ACC112 (cell line): ENCODE results near the gene AGPAT3.

Experiments used
- H2AFZ ChIP-seq: fragments of 200-600 bp; sonication (generic); one replicate; pipeline ENCODE4 v1.6.0; 2017; ENCODE audit warnings: antibody characterized with exemption, low read length; ENCODE audit not compliant: unreplicated experiment
- H3K27ac ChIP-seq: fragments of 200-600 bp; sonication (generic); 2 replicates; pipeline ENCODE4 v1.5.1; 2014; ENCODE audit warnings: low read depth, mild to moderate bottlenecking, antibody characterized with exemption, low read length, moderate library complexity
- H3K27me3 ChIP-seq: fragments of 200-600 bp; sonication (generic); 2 replicates; pipeline ENCODE4 v1.6.1; 2014; ENCODE audit warnings: mild to moderate bottlenecking, antibody characterized with exemption, low read length, moderate library complexity, mixed read lengths; ENCODE audit not compliant: insufficient read depth
- H3K36me3 ChIP-seq: fragments of 200-600 bp; sonication (generic); 2 replicates; pipeline ENCODE4 v1.6.1; 2016; ENCODE audit warnings: mild to moderate bottlenecking, antibody characterized with exemption, low read length, moderate library complexity, mixed read lengths; ENCODE audit not compliant: insufficient read depth
- H3K4me1 ChIP-seq: fragments of 200-600 bp; sonication (generic); one replicate; pipeline ENCODE4 v1.6.1; 2016; ENCODE audit warnings: low read length, mixed read lengths; ENCODE audit not compliant: insufficient read depth, unreplicated experiment, control insufficient read depth
- H3K4me3 ChIP-seq: fragments of 200-600 bp; sonication (generic); 2 replicates; pipeline ENCODE4 v1.5.1; 2014; ENCODE audit warnings: mild to moderate bottlenecking, low read depth, low read length
- H3K79me2 ChIP-seq: fragments of 200-600 bp; sonication (generic); one replicate; pipeline ENCODE4 v1.6.0; 2016; ENCODE audit warnings: low read length; ENCODE audit not compliant: control insufficient read depth, unreplicated experiment, insufficient read depth

The AGPAT3 gene

GRCh38 chr21:44012474-44013379 lies 147.7 kb downstream of the AGPAT3 start:
- Histone ChIP-seq H2AFZ (peak overlapping the region; percentile 76), H3K4me3 (peak overlapping the region; percentile 97), H3K4me1 (peaks cover 30% of the 10 kb centered on the region), H3K27ac (peak overlapping the region; percentile 70), H3K27me3 (no peaks in the 10 kb centered on the region), H3K36me3 (no peaks in the 10 kb centered on the region), H3K79me2 (peaks cover 66% of the 10 kb centered on the region)

- Histone ChIP-seq H3K79me2 (peaks cover 74% of the 10 kb centered on the region), H3K4me1 (peaks cover 28% of the 10 kb centered on the region), H3K4me3 (peak overlapping the region; percentile 97), H3K27ac (peak overlapping the region; percentile 70; the same call in 1 of the 2 replicates), H3K36me3 (no peaks in the 10 kb centered on the region), H3K27me3 (no peaks in the 10 kb centered on the region), H2AFZ (no peak overlapping the region)
Measured at GRCh38 chr21:44013380-44014088, 148.5 kb downstream of the AGPAT3 start.

- H3K27me3 ChIP-seq = no peaks in the 10 kb centered on the region
- peaks cover 22% of the 10 kb centered on the region for H3K4me1 ChIP-seq
- no peak overlapping the region for H3K27ac ChIP-seq
Measured at GRCh38 chr21:44017601-44018000, 152.6 kb downstream of the AGPAT3 start.

GRCh38 chr21:44018127-44018526 lies 153.1 kb downstream of the AGPAT3 start:
- Histone ChIP-seq H2AFZ (no peak overlapping the region), H3K36me3 (no peaks in the 10 kb centered on the region), H3K27me3 (no peaks in the 10 kb centered on the region), H3K27ac (no peak overlapping the region), H3K79me2 (peaks cover 90% of the 10 kb centered on the region), H3K4me3 (no peak overlapping the region), H3K4me1 (peaks cover 22% of the 10 kb centered on the region)

More at GRCh38 chr21:44017601-44018000, 152.6 kb downstream of the AGPAT3 start:
- Histone ChIP-seq H2AFZ (no peak overlapping the region), H3K4me3 (no peak overlapping the region), H3K36me3 (no peaks in the 10 kb centered on the region), H3K79me2 (peaks cover 90% of the 10 kb centered on the region)

- Histone ChIP-seq H3K4me3 (no peak overlapping the region), H3K79me2 (peaks cover 90% of the 10 kb centered on the region), H3K4me1 (peaks cover 15% of the 10 kb centered on the region), H2AFZ (no peak overlapping the region), H3K27me3 (no peaks in the 10 kb centered on the region), H3K27ac (no peak overlapping the region), H3K36me3 (no peaks in the 10 kb centered on the region)
Measured at GRCh38 chr21:44018813-44019567, 154.0 kb downstream of the AGPAT3 start.

- Histone ChIP-seq H3K27ac (no peak overlapping the region), H3K27me3 (no peaks in the 10 kb centered on the region), H3K36me3 (no peaks in the 10 kb centered on the region), H3K4me1 (peaks cover 13% of the 10 kb centered on the region), H3K79me2 (peaks cover 90% of the 10 kb centered on the region), H2AFZ (no peak overlapping the region), H3K4me3 (no peak overlapping the region)
Measured at GRCh38 chr21:44019568-44019958, 154.5 kb downstream of the AGPAT3 start.

- H3K4me1 ChIP-seq = peaks cover 16% of the 10 kb centered on the region
- peaks cover 89% of the 10 kb centered on the region for H3K79me2 ChIP-seq
- H3K36me3 ChIP-seq = no peaks in the 10 kb centered on the region
- no peak overlapping the region for H3K4me3 ChIP-seq
- H3K27ac ChIP-seq = no peak overlapping the region
- no peak overlapping the region for H2AFZ ChIP-seq
- no peaks in the 10 kb centered on the region for H3K27me3 ChIP-seq
Measured at GRCh38 chr21:44020551-44020950, 155.5 kb downstream of the AGPAT3 start.

GRCh38 chr21:44021064-44021463 lies 156.0 kb downstream of the AGPAT3 start:
- no peak overlapping the region for H3K4me3 ChIP-seq
- H3K27ac ChIP-seq = no peak overlapping the region
- H2AFZ ChIP-seq = no peak overlapping the region
- H3K36me3 ChIP-seq = no peaks in the 10 kb centered on the region
- H3K27me3 ChIP-seq = no peaks in the 10 kb centered on the region
- H3K79me2 ChIP-seq = peaks cover 89% of the 10 kb centered on the region
- peaks cover 18% of the 10 kb centered on the region for H3K4me1 ChIP-seq

GRCh38 chr21:44024257-44024656 lies 159.2 kb downstream of the AGPAT3 start:
- H3K4me1 ChIP-seq = peaks cover 19% of the 10 kb centered on the region
- no peaks in the 10 kb centered on the region for H3K36me3 ChIP-seq
- H3K4me3 ChIP-seq = no peak overlapping the region
- H2AFZ ChIP-seq = no peak overlapping the region
- no peak overlapping the region for H3K27ac ChIP-seq
- no peaks in the 10 kb centered on the region for H3K27me3 ChIP-seq
- H3K79me2 ChIP-seq = peaks cover 92% of the 10 kb centered on the region

GRCh38 chr21:44024887-44025353 lies 159.9 kb downstream of the AGPAT3 start:
- Histone ChIP-seq H3K27me3 (no peaks in the 10 kb centered on the region), H3K4me3 (no peak overlapping the region), H3K27ac (peak overlapping the region; percentile 30; the same call in 1 of the 2 replicates), H3K79me2 (peaks cover 92% of the 10 kb centered on the region), H3K36me3 (no peaks in the 10 kb centered on the region), H2AFZ (no peak overlapping the region), H3K4me1 (peaks cover 19% of the 10 kb centered on the region)
